ENCODE measurements around the gene BIVM.

The BIVM gene

GRCh38 chr13:102881819-102882686 is 83.1 kb downstream of the BIVM start:
- no peak for DNase-seq
